Middle frontal gyrus (tissue), 1 donor: ENCODE data around the gene GTF3C5.

Experiments used
- DNase-seq: peaks from one replicate; pipeline ENCODE4 v3.0.0-alpha.2; 2015; ENCODE audit warnings: low spot score; ENCODE audit errors: extremely low spot score

The GTF3C5 gene

GRCh38 chr9:133106511-133107244, 75.9 kb downstream of the GTF3C5 start:
- DNase-seq = no peak

GRCh38 chr9:133107245-133107722, 76.5 kb downstream of the GTF3C5 start:
- DNase-seq = no peak
